OCI-LY3 (cell line): ENCODE results near the gene FKBP10.

Source experiments
- H2AFZ ChIP-seq: fragments of 200-600, 300-600 bp; shearing (Covaris generic); 2 replicates; pipeline ENCODE4 v1.6.0; 2014; ENCODE audit warnings: antibody characterized with exemption, low read depth, low read length
- H3K27ac ChIP-seq: fragments of 200-600, 300-600 bp; sonication (generic); 2 replicates; pipeline ENCODE4 v1.5.1; 2014; ENCODE audit warnings: mild to moderate bottlenecking, low read length, moderate library complexity, mixed read lengths
- H3K27me3 ChIP-seq: fragments of 200-600, 300-600 bp; sonication (generic); 2 replicates; pipeline ENCODE4 v1.6.1; 2014; ENCODE audit warnings: low read depth, low read length, mixed read lengths
- H3K36me3 ChIP-seq: fragments of 200-600, 300-600 bp; sonication (generic); replicated peaks from 2 replicates; pipeline ENCODE3; 2014; ENCODE audit warnings: low read depth, low read length, mixed read lengths
- H3K4me1 ChIP-seq: fragments of 300-600, 200-600 bp; sonication (generic); 2 replicates; pipeline ENCODE4 v1.6.1; 2014; ENCODE audit warnings: low read length, mixed read lengths
- H3K4me2 ChIP-seq: fragments of 200-600, 300-600 bp; sonication (generic); 2 replicates; pipeline ENCODE4 v1.6.1; 2014; ENCODE audit warnings: low read length, mixed read lengths
- H3K4me3 ChIP-seq: fragments of 300-600, 200-600 bp; sonication (generic); 2 replicates; pipeline ENCODE4 v1.5.1; 2014; ENCODE audit warnings: antibody characterized with exemption, mild to moderate bottlenecking, low read length, moderate library complexity
- H3K79me2 ChIP-seq: fragments of 300-600, 200-600 bp; shearing (Covaris generic); 2 replicates; pipeline ENCODE4 v1.6.1; 2014; ENCODE audit warnings: mild to moderate bottlenecking, low read length, mixed read lengths
- H3K9ac ChIP-seq: fragments of 300-600, 200-600 bp; shearing (Covaris generic); 2 replicates; pipeline ENCODE4 v1.6.0; 2014; ENCODE audit warnings: mild to moderate bottlenecking, low read length, moderate library complexity
- H3K9me3 ChIP-seq: fragments of 200-600, 300-600 bp; shearing (Covaris generic); 2 replicates; pipeline ENCODE4 v1.6.1; 2014; ENCODE audit warnings: low read length, mixed read lengths; ENCODE audit not compliant: insufficient read depth
- H4K20me1 ChIP-seq: fragments of 200-600, 300-600 bp; sonication (generic); 2 replicates; pipeline ENCODE4 v1.6.1; 2016; ENCODE audit warnings: low read length, mixed read lengths; ENCODE audit not compliant: insufficient read depth
- CTCF ChIP-seq: fragments of 200-600, 300-600 bp; sonication (generic); IDR thresholded peaks from 2 replicates; pipeline ENCODE4 v1.5.1; 2014; ENCODE audit warnings: antibody characterized with exemption, low read length, low read depth
- EZH2phosphoT487 ChIP-seq: fragments of 200-600 bp; shearing (Covaris generic); IDR thresholded peaks from 2 replicates; pipeline ENCODE4 v1.6.1; 2018; ENCODE audit warnings: antibody characterized with exemption, mixed run types, low read depth

FKBP10 gene

GRCh38 chr17:41777574-41778188 lies 35.1 kb upstream of the FKBP10 start:
- H2AFZ ChIP-seq: no peak overlapping the region
- H3K27ac ChIP-seq: no peak overlapping the region
- H3K27me3 ChIP-seq: peaks cover 6% of the 10 kb centered on the region; the same call in 1 of the 2 replicates
- H3K79me2 ChIP-seq: no peaks in the 10 kb centered on the region
- no peak for TF ChIP-seq EZH2phosphoT487
- TF ChIP-seq CTCF: no peak
- no peaks in the 10 kb centered on the region for H3K4me1 ChIP-seq
- no peak overlapping the region for H3K4me3 ChIP-seq
- H3K9ac ChIP-seq: no peak overlapping the region
- H4K20me1 ChIP-seq: no peaks in the 10 kb centered on the region
- H3K9me3 ChIP-seq: no peaks in the 10 kb centered on the region
- H3K4me2 ChIP-seq: no peak overlapping the region
- H3K36me3 ChIP-seq: no peaks in the 10 kb centered on the region

- Histone ChIP-seq H3K4me2 (no peak overlapping the region), H2AFZ (no peak overlapping the region), H3K4me1 (peaks cover 12% of the 10 kb centered on the region), H3K79me2 (no peaks in the 10 kb centered on the region), H3K4me3 (no peak overlapping the region), H3K9me3 (no peaks in the 10 kb centered on the region), H3K36me3 (no peaks in the 10 kb centered on the region), H3K9ac (no peak overlapping the region), H3K27ac (no peak overlapping the region), H3K27me3 (peaks cover 6% of the 10 kb centered on the region; the same call in 1 of the 2 replicates), H4K20me1 (no peaks in the 10 kb centered on the region)
- TF ChIP-seq EZH2phosphoT487: no peak
- TF ChIP-seq CTCF: no peak
Measured at GRCh38 chr17:41779954-41780353, 32.9 kb upstream of the FKBP10 start.

GRCh38 chr17:41781404-41782110 lies 31.2 kb upstream of the FKBP10 start:
- H3K4me2 ChIP-seq: no peak overlapping the region
- H3K79me2 ChIP-seq: no peaks in the 10 kb centered on the region
- H3K4me1 ChIP-seq: peaks cover 22% of the 10 kb centered on the region
- no peak overlapping the region for H3K4me3 ChIP-seq
- no peak overlapping the region for H2AFZ ChIP-seq
- H3K27ac ChIP-seq: no peak overlapping the region
- H3K36me3 ChIP-seq: no peaks in the 10 kb centered on the region
- H3K27me3 ChIP-seq: no peaks in the 10 kb centered on the region
- H3K9me3 ChIP-seq: no peaks in the 10 kb centered on the region
- H3K9ac ChIP-seq: no peak overlapping the region
- no peak for TF ChIP-seq EZH2phosphoT487
- no peak for TF ChIP-seq CTCF
- no peaks in the 10 kb centered on the region for H4K20me1 ChIP-seq

- no peaks in the 10 kb centered on the region for H3K9me3 ChIP-seq
- no peaks in the 10 kb centered on the region for H4K20me1 ChIP-seq
- no peak overlapping the region for H3K9ac ChIP-seq
- no peak overlapping the region for H3K4me2 ChIP-seq
- no peak overlapping the region for H3K4me3 ChIP-seq
- no peak overlapping the region for H2AFZ ChIP-seq
- no peaks in the 10 kb centered on the region for H3K36me3 ChIP-seq
- TF ChIP-seq EZH2phosphoT487 (no peak), CTCF (no peak)
- H3K27ac ChIP-seq: no peak overlapping the region
- no peaks in the 10 kb centered on the region for H3K79me2 ChIP-seq
- H3K27me3 ChIP-seq: no peaks in the 10 kb centered on the region
- peaks cover 22% of the 10 kb centered on the region for H3K4me1 ChIP-seq
Measured at GRCh38 chr17:41782142-41782541, 30.7 kb upstream of the FKBP10 start.
